Limb (tissue), 2 donors: ENCODE results near the gene CELA3B.
"Not testable (repeated sequence)": the region's sequence is repeated elsewhere in the genome, so short reads cannot be mapped to it uniquely, and the experiment has no call there.

Experiments
- DNase-seq, 2 donors: peaks; one replicate each; pipeline ENCODE4 v3.0.0-alpha.2; 2016; ENCODE audit errors: extremely low spot score in 2 of 2

CELA3B gene, protein sequence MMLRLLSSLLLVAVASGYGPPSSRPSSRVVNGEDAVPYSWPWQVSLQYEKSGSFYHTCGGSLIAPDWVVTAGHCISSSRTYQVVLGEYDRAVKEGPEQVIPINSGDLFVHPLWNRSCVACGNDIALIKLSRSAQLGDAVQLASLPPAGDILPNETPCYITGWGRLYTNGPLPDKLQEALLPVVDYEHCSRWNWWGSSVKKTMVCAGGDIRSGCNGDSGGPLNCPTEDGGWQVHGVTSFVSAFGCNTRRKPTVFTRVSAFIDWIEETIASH

DNA sequence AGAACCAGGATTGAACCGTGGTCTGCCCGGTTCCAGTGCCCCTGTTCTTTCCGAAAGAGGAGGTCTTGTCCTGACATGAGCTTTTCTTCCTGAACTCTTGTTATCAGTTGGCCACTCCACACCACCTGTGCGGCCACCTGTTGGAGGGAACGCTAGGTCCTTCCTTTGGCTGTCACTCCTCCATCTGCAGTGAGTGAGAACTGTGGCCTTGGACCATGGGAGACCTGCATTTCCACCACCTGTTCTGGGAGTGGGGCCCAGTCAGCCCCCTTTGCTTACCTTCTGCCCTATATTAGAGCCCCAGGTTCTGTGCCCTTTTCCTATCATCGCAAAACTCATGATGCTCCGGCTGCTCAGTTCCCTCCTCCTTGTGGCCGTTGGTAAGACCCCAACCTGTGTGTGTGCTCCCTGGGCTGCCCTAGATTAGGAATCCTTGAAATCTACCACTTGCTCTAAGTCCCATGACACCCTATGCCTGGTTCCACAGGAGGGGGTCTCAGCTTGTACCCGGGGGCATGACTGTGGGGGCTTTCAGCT lies at the start of gene CELA3B:
Gene CELA3B, plus strand, starts transcription at position 320 of the 537 bp plus-strand sequence. Its CDS starts 18 bp downstream, at position 338.
- not testable (repeated sequence) for DNase-seq

- DNase-seq, result no peak
Measured at GRCh38 chr1:21927533-21928237, 49.1 kb upstream of the CELA3B start.

GRCh38 chr1:21930080-21930571 lies 46.7 kb upstream of the CELA3B start:
- DNase-seq, result no peak

GRCh38 chr1:21930629-21931170 lies 46.1 kb upstream of the CELA3B start:
- no peak for DNase-seq

- DNase-seq, result peak in 1 of 2 donors; percentile 58
Measured at GRCh38 chr1:21931171-21932093, 45.4 kb upstream of the CELA3B start.

DNA sequence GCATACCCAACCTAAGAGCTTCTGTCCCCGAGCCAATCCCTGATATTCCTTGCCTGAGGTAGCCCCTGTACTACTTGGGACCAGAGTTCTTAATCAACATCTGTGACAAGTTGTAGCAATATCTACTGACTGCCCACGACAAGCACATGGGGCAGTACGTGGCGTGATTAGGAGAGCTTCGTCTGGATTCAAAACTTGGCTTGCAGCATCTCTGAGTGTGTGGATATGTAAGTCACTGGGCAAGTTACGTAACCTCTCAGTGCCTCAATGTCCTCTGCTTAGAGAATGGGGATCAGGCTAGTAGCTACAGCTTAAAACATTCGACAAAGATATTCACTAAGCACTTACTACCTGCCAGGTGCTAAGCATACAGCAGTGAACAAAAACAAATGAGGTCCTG lies 44.7 kb upstream of the CELA3B start:
- no peak for DNase-seq

DNA sequence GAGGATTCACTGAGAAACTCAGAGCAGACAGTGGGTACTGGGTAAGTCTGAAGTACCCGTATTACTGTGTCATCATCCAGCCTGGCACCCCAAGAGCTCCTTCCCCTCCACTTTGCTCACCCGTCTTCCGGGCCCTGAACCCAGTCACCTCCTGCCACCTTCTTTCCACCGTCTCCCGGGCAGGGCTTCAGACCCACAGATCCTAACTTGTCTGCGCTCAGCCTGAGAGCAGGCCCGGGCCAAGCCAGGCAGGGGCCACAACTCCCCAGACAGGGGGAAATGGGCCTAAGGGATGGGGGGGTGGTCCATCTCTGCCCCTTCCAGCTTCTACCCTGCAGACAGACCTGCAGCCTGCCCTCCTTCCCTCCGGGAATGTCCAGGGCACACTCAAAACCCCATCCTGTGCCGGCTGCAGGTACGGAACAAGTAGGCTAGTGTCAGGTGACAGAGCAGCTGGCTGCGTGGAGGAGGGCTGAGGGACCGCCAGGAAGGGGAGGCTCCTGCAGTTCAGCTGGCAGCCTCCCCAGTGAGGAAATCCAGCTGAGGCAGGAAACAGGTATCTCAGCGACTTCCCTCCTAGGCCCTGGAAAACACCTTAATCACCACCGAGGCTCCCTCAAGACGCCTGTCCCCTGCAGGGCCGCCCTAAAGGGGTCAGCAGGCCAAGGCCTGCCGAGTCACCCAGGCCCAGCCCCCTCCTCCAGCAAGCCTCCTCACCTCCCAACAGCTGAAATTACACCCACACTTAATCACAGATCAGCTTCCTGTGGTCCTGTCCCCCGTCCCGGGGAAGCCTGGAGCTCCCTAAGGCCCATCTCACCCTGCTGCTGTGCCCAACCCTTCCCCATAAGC lies 43.2 kb upstream of the CELA3B start:
- peak in 1 of 2 donors; percentile 64 for DNase-seq

DNA sequence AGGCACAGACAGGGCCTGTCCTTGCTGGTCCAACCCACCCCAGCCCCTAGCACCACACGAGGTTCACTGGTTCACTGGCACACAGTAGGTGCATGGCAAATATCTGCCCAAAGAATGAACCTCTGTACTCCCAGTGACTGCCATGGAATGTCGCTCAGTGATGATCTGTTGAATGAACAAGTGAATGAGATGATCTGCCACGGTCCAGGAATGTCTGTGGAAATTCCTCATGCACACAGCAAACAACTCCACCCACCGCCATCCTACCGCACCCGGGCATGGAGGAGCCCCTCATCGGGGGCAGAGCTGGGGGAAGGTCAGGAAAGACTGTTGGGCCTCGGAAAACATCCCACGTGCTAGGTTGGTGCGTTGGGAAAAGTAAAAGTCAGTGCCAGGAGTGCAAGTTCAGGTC lies 41.4 kb upstream of the CELA3B start:
- no peak for DNase-seq

- no peak for DNase-seq
Measured at GRCh38 chr1:21935891-21936365, 40.9 kb upstream of the CELA3B start.

- no peak for DNase-seq
Measured at GRCh38 chr1:21936366-21937031, 40.3 kb upstream of the CELA3B start.

GRCh38 chr1:21937034-21937371 lies 39.8 kb upstream of the CELA3B start, which contains the start of gene HSPG2:
Gene HSPG2 (minus strand): TSS chr1:21937310. CDS start chr1:21937217, 93 bp downstream.
- no peak for DNase-seq

- peak; percentile 88 to 94 for DNase-seq
Measured at GRCh38 chr1:21937372-21938121, 39.3 kb upstream of the CELA3B start.

GRCh38 chr1:21938732-21939538 lies 37.9 kb upstream of the CELA3B start:
- no peak for DNase-seq

- peak; percentile 89 to 91 for DNase-seq
Measured at GRCh38 chr1:21939650-21940374, 37.0 kb upstream of the CELA3B start.

DNA sequence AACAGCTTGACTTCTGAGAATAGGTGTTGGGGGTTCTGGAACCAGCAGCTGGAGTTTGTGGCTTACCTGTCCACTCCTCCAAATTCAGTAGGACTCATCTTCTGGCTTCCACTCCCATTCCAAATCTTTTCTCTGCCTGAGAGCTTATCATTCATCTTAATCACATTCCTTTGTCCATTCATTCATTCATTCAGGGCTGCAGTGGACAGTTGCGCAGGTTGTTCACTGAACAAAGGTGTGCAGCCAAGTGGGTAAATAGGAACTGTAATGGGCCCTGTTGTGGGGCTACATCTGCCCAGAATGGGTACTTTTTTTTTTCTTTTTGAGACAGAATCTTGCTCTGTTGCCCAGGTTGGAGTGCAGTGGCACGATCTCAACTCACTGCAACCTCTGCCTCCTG lies 36.3 kb upstream of the CELA3B start:
- no peak for DNase-seq

DNA sequence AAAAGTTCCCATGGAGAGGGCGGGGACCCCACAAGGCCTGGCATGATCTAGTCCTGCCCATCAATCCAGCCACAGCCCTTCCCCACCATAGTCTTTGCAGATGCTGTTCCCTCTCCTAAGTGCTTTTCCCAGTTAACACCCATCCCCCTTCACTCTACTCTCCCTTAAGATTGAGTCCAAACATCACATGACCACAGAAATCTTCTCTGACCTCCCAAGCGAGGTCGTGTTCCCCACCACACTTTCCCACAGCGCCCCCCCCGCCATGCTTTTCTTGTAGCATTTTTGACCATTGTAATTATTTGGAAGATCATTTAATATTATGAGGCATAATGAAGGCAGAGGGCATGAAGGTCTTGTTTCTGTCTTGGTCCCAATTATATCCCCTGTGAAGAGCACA lies 35.5 kb upstream of the CELA3B start:
- DNase-seq, result no peak

DNA sequence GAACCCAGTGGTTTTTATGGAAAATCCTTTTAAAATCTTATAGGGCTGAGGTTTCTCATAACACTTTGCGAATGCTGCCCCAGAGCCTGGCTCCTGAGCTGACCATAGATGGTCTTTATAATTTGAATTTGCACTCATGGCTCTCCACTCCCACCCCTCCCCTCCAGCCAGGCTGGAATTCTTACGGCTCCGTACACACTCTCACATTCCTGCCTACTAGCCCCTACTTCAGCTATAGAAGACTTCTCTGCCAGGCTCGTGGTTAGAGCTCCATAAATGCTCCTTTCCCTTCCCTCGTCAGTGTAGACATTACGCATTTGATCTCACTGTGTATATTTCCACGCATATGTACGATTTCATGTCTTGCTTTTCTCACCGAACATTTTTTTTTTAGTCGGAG lies 34.4 kb upstream of the CELA3B start:
- DNase-seq, result no peak
